PC-3 (cell line): ENCODE measurements around the gene TRMT6. TPM values are rescaled to one million over a fixed set of nuclear protein-coding genes. Genes with fewer than 3 reads are reported as not detected.
A peak's percentile ranks its signal among the peaks of the same experiment; 100 is the strongest.

Source experiments
- ATAC-seq: fragments of 200-7000 bp; cut with Tn5 transposase; 2 replicates; pipeline ENCODE4 v1.9.1; 2020; ENCODE audit warnings: mild to moderate bottlenecking, moderate library complexity
- BruUV-seq: library from RNA; stranded (reverse); fragments of 400-500 nt; replicated peaks from 2 replicates; lab custom pipeline; 2021; lab: Mats Ljungman, UMichigan
- CTCF ChIA-PET: fragments of 300-600 bp; sonication (Branson Sonifier 250); formaldehyde crosslinking; loops from one replicate; lab custom pipeline; 2022; ENCODE audit warnings: antibody characterized with exemption; lab: Charles Lee
- POLR2A ChIA-PET: fragments of 300-600 bp; sonication (Branson Sonifier 250); formaldehyde crosslinking; loops from one replicate; lab custom pipeline; 2022; ENCODE audit warnings: antibody characterized with exemption; ENCODE audit not compliant: unreplicated experiment; lab: Charles Lee
- DNase-seq: peaks from one replicate; pipeline ENCODE4 v3.0.0-alpha.2; 2015
- H2AFZ ChIP-seq: fragments of 300-600 bp; sonication (generic); 2 replicates; pipeline ENCODE4 v1.6.0; 2016; ENCODE audit warnings: antibody characterized with exemption, low read length
- H3F3A ChIP-seq: fragments of 300-600 bp; sonication (generic); one replicate; pipeline ENCODE4 v1.6.0; 2017; ENCODE audit warnings: antibody characterized with exemption, low read length, control low read depth, mild to moderate bottlenecking; ENCODE audit not compliant: unreplicated experiment
- H3K27ac ChIP-seq: fragments of 300-600 bp; sonication (generic); 2 replicates; pipeline ENCODE4 v1.5.1; 2016; ENCODE audit warnings: mild to moderate bottlenecking, low read length
- H3K27me3 ChIP-seq: fragments of 300-600 bp; sonication (generic); 2 replicates; pipeline ENCODE4 v1.6.1; 2016; ENCODE audit warnings: low read length, mixed read lengths
- H3K36me3 ChIP-seq: fragments of 300-600 bp; sonication (generic); 2 replicates; pipeline ENCODE4 v1.6.1; 2016; ENCODE audit warnings: low read depth, mixed run types, low read length, mixed read lengths
- H3K4me1 ChIP-seq: fragments of 300-600 bp; sonication (generic); 2 replicates; pipeline ENCODE4 v1.5.1; 2016; ENCODE audit warnings: low read length; ENCODE audit not compliant: insufficient read depth
- H3K4me2 ChIP-seq: fragments of 300-600 bp; sonication (generic); 2 replicates; pipeline ENCODE4 v1.6.0; 2016; ENCODE audit warnings: low read length
- H3K4me3 ChIP-seq: fragments of 300-600 bp; sonication (generic); 2 replicates; pipeline ENCODE4 v1.5.1; 2016; ENCODE audit warnings: mild to moderate bottlenecking, low read length, mixed read lengths
- H3K79me2 ChIP-seq: fragments of 300-600 bp; sonication (generic); 2 replicates; pipeline ENCODE4 v1.6.1; 2017; ENCODE audit warnings: low read length, mixed read lengths
- H3K9ac ChIP-seq: fragments of 300-600 bp; sonication (generic); 2 replicates; pipeline ENCODE4 v1.6.0; 2016; ENCODE audit warnings: mild to moderate bottlenecking, low read length
- H3K9me2 ChIP-seq: fragments of 300-600 bp; sonication (generic); replicated peaks from 2 replicates; pipeline ENCODE4 v1.6.1; 2016; ENCODE audit warnings: mixed run types, low read length, mixed read lengths
- H3K9me3 ChIP-seq: fragments of 300-600 bp; sonication (generic); 2 replicates; pipeline ENCODE4 v1.6.1; 2016; ENCODE audit warnings: low read length, mixed read lengths
- H4K20me1 ChIP-seq: fragments of 300-600 bp; sonication (generic); 2 replicates; pipeline ENCODE4 v1.6.1; 2016; ENCODE audit warnings: low read length, mixed read lengths
- CTCF ChIP-seq: fragments of 300-600 bp; sonication (generic); conservative IDR thresholded peaks from 2 replicates; pipeline ENCODE4 v1.5.1; 2017; ENCODE audit warnings: antibody characterized with exemption, low read depth, mild to moderate bottlenecking, low read length
- EZH2 ChIP-seq: fragments of 300-600 bp; sonication (generic); IDR thresholded peaks from one replicate; pipeline ENCODE4 v1.6.1; 2017; ENCODE audit warnings: antibody characterized with exemption, mild to moderate bottlenecking, low read length; ENCODE audit not compliant: unreplicated experiment
- EZH2phosphoT487 ChIP-seq: fragments of 300-600 bp; sonication (generic); IDR thresholded peaks from 2 replicates; pipeline ENCODE4 v1.6.1; 2018; ENCODE audit warnings: mild to moderate bottlenecking, antibody characterized with exemption, low read length, borderline replicate concordance
- intact Hi-C: fragments of 100-400 bp; cut with micrococcal nuclease; formaldehyde crosslinking; loops from 2 replicates; pipeline ENCODE4 v1.9.0; 2023
- total RNA-seq: library from RNA; depleted of rRNA; stranded (reverse); fragments of >200 nt; gene quantifications from 2 replicates; pipeline ENCODE4 v1.2.3, GENCODE V29; 2014

TRMT6 gene
- total RNA-seq, 1 experiment from 2014 or later = 44.0 TPM

GRCh38 chr20:5918856-5919625 lies 31.3 kb downstream of the TRMT6 start:
- peak overlapping the region; percentile 21; the same call in 1 of the 2 replicates for H3K4me3 ChIP-seq
- POLR2A ChIA-PET = interaction anchor here (0.5 to 0.7 kb wide), 2 partner anchors 24 to 136 kb away, joined by 3 to 6 read pairs; no protein-coding TSS in a partner anchor
- H3K9me2 ChIP-seq = no peaks in the 10 kb centered on the region

GRCh38 chr20:5914859-5915258 lies 35.5 kb downstream of the TRMT6 start:
- H3K9me3 ChIP-seq = no peaks in the 10 kb centered on the region
- no peaks in the 10 kb centered on the region for H3K9me2 ChIP-seq
- no peak for DNase-seq
- peaks cover 18% of the 10 kb centered on the region for H3K4me1 ChIP-seq
- ChIA-PET POLR2A (no interaction called here), CTCF (no interaction called here)
- no peak overlapping the region for H3K4me3 ChIP-seq
- peaks cover 53% of the 10 kb centered on the region for H3K27me3 ChIP-seq
- no TSS peak for BruUV-seq
- H3K9ac ChIP-seq = no peak overlapping the region
- H3K36me3 ChIP-seq = no peaks in the 10 kb centered on the region
- H2AFZ ChIP-seq = no peak overlapping the region
- intact Hi-C loops = no loop called here
- no peak for ATAC-seq
- no peak for TF ChIP-seq EZH2phosphoT487
- no peak for TF ChIP-seq EZH2
- no peak for TF ChIP-seq CTCF
- no peaks in the 10 kb centered on the region for H3K79me2 ChIP-seq
- peaks cover 4% of the 10 kb centered on the region for H3F3A ChIP-seq
- H4K20me1 ChIP-seq = no peaks in the 10 kb centered on the region
- H3K27ac ChIP-seq = no peak overlapping the region
- no peak overlapping the region for H3K4me2 ChIP-seq

More at GRCh38 chr20:5918856-5919625, 31.3 kb downstream of the TRMT6 start:
- Histone ChIP-seq H3F3A (peaks cover 4% of the 10 kb centered on the region), H4K20me1 (no peaks in the 10 kb centered on the region), H3K27ac (peak overlapping the region; percentile 78), H3K79me2 (no peaks in the 10 kb centered on the region), H3K9ac (no peak overlapping the region; the same call in 1 of the 2 replicates), H3K36me3 (no peaks in the 10 kb centered on the region), H3K27me3 (peaks cover 22% of the 10 kb centered on the region), H2AFZ (no peak overlapping the region), H3K4me1 (peaks cover 25% of the 10 kb centered on the region), H3K9me3 (no peaks in the 10 kb centered on the region), H3K4me2 (peak overlapping the region; percentile 72)
- peak; percentile 92 for ATAC-seq
- intact Hi-C loops = no loop called here
- peak; percentile 82 for DNase-seq
- no peak for TF ChIP-seq EZH2
- TF ChIP-seq CTCF = no peak
- no peak for TF ChIP-seq EZH2phosphoT487
- BruUV-seq = no TSS peak
- CTCF ChIA-PET = interaction anchor here (0.6 to 0.7 kb wide), 2 partner anchors 94 to 105 kb away, joined by 3 to 15 read pairs; no protein-coding TSS in a partner anchor

GRCh38 chr20:5913166-5913565 lies 37.2 kb downstream of the TRMT6 start:
- Histone ChIP-seq H3K9ac (no peak overlapping the region), H3K79me2 (no peaks in the 10 kb centered on the region), H3K27me3 (peaks cover 68% of the 10 kb centered on the region), H2AFZ (no peak overlapping the region), H3K4me3 (no peak overlapping the region), H3K4me1 (peaks cover 1% of the 10 kb centered on the region; the same call in 1 of the 2 replicates), H3K9me2 (no peaks in the 10 kb centered on the region), H3K36me3 (no peaks in the 10 kb centered on the region), H3F3A (no peaks in the 10 kb centered on the region), H4K20me1 (no peaks in the 10 kb centered on the region), H3K27ac (no peak overlapping the region), H3K9me3 (no peaks in the 10 kb centered on the region), H3K4me2 (no peak overlapping the region)
- ATAC-seq (no peak), DNase-seq (no peak)
- POLR2A ChIA-PET = interaction anchor here (0.5 to 0.6 kb wide), 2 partner anchors 28 to 657 kb away, joined by 3 to 4 read pairs; no protein-coding TSS in a partner anchor
- intact Hi-C loops = no loop called here
- BruUV-seq = no TSS peak
- no peak for TF ChIP-seq EZH2
- TF ChIP-seq CTCF = no peak
- TF ChIP-seq EZH2phosphoT487 = no peak
- CTCF ChIA-PET = no interaction called here
